Hematopoietic multipotent progenitor cell (in vitro differentiated cells): Measurements from ENCODE around the gene LTBP3. TPM values are rescaled to one million over a fixed set of nuclear protein-coding genes. Genes with fewer than 3 reads are reported as not detected.
"Not testable (repeated sequence)": the region's sequence is repeated elsewhere in the genome, so short reads cannot be mapped to it uniquely, and the experiment has no call there.

Source experiments
- DNase-seq, 3 donors: peaks; one replicate each; pipeline ENCODE4 v3.0.0-alpha.2; 2011 to 2015; ENCODE audit warnings: low read depth in 2 of 3, low spot score in 2 of 3
- total RNA-seq: library from RNA; depleted of rRNA; stranded (reverse); fragments of >200 nt; gene quantifications from one replicate; pipeline ENCODE4 v1.2.3, GENCODE V29; 2012

Gene LTBP3
- total RNA-seq, 1 donor = 89.1 TPM

DNA sequence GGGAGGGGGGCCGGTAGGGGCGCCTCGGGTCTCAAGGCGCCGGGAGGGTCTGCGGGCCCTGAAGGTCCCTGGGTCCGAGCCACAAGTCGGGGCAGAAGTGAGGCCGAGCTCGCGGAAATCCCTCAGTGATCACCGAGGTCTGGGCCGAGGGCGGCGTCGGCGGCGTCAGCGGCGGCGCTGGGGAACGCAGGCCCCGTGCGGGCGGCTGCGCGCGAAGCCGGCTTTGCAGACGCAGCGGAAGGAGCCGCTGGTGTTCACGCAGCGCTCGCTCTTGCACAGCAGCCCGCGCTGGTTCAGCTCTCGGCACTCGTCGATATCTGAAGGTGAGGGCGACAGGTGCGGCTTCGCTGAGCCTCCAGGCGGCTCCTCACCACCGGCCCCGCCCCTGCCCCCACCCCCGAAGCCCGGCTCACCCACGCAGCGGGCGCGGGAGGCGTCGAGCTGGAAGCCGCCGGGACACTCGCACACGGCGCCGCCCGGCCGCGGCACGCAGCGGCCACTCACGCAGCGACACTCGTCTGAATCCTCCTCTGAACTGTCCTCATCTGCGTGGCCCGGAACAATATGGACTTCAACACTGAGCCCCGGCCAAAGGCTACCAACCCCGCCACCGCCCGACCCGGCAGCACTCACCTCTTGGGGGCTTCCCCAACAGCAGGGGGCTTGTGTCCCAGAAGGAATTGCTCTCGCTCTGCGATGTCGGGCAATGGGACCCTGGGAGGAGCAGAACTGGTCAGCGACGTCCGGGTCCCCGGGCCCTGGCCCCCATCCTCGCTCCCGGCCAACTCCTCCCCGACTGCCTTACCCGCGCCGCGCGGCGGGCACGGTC lies 19.0 kb downstream of the LTBP3 start:
- DNase-seq = no peak

GRCh38 chr11:65538232-65538914 lies 19.8 kb downstream of the LTBP3 start:
- DNase-seq = no peak

DNA sequence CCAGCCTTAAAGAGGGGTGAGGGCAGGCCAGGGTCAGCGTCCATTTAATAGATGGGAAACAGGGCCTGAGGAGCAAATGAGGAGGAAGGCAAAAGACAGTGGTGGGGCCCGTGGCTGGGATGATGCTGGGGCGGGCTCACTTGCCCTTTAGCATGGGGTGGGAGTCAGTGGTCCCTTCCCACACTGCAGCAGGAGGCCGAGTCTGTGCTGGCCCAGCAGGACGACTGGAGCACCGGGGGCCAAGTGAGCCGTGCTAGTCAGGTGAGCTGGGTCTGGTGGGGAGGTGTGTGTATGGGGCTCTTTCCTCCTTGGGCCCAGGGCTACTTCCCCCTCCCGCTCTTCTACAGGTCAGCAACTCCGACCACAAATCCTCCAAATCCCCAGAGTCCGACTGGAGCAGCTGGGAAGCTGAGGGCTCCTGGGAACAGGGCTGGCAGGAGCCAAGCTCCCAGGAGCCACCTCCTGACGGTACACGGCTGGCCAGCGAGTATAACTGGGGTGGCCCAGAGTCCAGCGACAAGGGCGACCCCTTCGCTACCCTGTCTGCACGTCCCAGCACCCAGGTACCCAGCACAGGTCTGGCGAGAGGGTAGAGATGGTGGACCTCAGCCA lies 20.4 kb downstream of the LTBP3 start:
- DNase-seq = no peak

DNA sequence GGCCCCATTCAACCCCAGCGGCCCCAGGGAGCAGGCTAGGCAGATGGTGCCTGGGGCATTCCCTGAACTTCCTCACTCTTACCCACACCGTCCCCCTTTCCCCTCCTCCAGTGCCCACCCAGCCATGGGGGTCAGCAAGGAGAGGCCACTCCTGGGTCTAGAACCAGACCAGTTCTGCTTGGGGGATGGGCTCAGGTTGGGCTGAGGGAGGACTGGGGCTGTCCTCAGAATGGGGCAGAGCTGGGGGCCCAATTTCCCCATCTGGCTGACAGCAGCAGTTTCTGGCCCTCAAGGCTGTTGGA lies 20.9 kb downstream of the LTBP3 start:
- no peak for DNase-seq

- DNase-seq = no peak
These were observed 21.5 kb downstream of the LTBP3 start for GRCh38 chr11:65536412-65537295.

- DNase-seq = no peak
These were observed 23.1 kb downstream of the LTBP3 start for GRCh38 chr11:65535102-65535501.

DNA sequence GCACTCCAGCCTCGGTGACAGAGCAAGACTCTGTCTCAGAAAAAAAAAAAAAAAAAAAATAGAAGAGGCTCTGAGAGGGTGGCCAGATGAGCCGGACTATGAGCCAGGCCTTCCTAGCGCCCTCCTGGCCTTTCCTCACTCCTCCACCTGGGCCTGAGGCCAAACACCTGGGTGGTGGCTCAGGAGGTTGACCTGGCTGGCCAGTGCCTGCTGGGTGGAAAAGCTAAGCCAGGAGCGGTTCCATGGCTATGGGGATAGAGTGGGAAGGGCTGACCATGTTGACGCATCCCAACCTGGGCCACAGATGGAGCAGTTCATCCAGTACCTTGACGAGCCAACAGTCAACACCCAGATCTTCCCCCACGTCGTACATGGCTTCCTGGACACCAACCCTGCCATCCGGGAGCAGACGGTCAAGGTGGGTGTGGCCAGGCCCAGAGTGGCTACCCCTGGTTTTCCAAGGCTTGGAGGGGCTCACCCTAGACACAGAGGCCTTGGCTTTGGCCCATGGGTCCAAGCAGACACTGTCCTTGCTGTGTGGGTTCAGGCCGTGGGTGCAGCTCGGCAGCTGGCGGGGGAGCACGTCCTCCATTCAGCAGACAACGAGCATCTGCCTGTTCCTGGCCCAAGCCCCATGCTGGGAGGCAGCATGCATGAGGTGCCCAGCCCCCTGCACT lies 25.6 kb downstream of the LTBP3 start:
- DNase-seq = no peak

DNA sequence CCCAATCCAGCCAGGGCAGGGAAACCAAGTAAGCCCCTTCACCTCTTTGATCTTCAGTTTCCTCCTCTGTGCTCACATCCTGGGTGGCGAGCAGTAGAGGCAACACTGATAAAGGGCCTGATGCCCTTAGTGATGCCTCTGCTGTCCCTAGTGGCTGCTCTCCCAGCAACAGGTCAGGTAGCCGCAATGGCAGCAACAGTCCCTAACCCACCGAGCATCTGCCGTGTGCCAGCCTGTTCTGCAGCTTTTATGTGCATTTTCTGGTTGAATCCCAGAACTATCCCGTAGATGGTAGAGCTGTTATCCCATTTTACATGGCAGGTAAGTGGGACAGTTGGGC lies 28.0 kb downstream of the LTBP3 start:
- no peak for DNase-seq

GRCh38 chr11:65529475-65530156 lies 28.5 kb downstream of the LTBP3 start:
- DNase-seq = no peak

DNA sequence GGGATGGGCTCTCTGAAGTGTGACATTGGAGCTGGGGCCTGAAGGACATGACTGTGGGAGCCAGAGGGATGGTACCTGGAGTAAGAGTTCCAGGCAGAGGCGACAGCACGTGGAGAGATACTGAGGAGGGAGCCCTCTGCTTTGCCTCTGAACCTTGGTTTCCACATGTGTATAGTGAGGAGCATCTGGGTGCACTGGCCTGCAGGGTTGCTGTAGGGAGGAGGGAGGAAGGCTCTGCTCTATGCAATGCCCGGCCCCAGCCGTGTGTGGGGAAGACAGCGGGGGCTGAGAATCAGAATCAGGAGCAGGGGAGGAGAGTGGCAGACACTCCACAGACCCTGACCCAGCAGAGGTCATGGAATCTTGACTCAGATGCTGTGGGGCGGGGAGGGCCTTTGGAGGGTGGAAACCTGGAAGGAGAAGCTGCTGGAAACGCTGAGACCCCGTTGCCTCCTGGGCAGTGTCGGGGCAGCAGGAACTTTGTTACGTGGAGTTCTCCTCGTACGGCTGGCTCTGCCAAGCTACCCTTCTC lies 29.3 kb downstream of the LTBP3 start:
- no peak for DNase-seq

DNA sequence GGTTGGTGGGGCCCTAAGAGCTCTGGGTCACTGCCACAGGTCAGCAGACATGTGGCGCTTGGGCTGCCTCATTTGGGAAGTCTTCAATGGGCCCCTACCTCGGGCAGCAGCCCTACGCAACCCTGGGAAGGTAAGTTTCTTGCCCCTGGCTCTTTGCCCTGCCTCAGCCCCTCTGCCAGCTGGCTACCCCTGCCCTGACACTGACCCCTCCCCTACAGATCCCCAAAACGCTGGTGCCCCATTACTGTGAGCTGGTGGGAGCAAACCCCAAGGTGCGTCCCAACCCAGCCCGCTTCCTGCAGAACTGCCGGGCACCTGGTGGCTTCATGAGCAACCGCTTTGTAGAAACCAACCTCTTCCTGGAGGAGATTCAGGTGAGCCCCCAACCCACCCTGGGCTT lies 31.4 kb downstream of the LTBP3 start:
- DNase-seq = no peak

DNA sequence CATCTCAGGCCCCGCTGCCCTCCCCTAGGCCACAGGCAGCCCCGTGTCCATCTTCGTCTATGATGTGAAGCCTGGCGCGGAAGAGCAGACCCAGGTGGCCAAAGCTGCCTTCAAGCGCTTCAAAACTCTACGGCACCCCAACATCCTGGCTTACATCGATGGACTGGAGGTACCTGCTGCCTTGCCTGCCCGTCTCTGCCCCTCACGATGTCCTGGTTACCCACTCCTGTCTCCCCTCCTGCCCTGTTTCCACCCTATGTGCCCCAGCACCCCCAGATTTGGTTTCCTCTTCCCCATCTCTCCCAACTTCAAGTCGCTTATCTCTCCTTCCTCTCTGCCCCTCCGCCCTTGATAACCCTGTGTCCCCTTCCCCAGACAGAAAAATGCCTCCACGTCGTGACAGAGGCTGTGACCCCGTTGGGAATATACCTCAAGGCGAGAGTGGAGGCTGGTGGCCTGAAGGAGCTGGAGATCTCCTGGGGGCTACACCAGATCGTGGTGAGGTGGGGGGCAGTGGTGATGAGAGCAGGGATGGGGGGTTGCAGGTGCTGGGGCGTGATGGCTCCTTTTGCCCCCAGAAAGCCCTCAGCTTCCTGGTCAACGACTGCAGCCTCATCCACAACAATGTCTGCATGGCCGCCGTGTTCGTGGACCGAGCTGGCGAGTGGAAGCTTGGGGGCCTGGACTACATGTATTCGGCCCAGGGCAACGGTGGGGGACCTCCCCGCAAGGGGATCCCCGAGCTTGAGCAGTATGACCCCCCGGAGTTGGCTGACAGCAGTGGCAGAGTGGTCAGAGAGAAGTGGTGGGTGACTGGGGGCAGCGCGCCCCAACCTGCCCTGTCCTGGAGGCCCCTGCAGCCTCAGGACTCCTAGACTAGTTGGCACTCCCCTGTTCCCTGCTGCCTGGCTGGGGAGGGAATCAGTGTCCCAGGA lies 32.3 kb downstream of the LTBP3 start:
- peak in 1 of 3 donors; percentile 17 for DNase-seq

GRCh38 chr11:65524741-65525545 lies 33.2 kb downstream of the LTBP3 start, which contains the start of gene SCYL1:
Gene SCYL1 (plus strand): TSS chr11:65525083. CDS start chr11:65525154, 71 bp downstream.
- DNase-seq = peak in 2 of 3 donors; percentile 69 to 74

DNA sequence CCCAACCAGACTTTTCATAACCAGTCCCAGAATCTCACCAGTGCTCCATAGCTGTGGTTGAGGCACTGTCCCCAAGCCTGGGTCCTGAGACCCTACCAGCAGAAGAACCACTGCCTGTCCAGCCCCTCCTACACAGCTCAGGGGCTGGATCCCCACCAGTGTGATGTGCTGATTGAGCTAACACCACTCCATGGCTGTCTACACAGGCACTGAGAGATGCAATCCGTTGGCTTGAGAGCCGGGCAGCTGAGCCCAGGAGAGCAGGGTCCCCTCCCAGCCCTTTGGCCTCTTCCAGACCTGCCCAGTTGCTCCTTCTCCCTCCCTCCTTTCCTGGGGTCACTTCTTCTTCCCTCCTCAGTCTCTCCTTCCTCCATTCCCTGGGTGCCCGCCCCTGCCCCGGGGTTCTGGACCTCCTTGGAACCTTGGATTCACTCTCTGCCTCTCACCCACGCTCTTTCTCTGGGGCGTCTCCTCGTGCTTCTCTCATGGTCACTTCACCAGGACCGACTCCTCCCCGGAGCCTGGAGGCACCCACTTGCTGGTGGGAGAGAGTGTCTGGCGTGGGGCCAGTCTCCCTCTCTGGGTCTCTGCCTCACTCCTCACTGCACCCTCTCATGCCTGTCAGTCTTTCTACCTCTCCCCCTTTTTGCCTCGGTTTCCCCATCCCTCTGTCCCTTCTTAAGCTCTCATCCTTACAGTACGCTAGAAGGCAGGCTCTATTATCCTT lies 34.0 kb downstream of the LTBP3 start:
- no peak for DNase-seq

- not testable (repeated sequence) for DNase-seq
These were observed 34.6 kb downstream of the LTBP3 start for GRCh38 chr11:65523631-65523968.

DNA sequence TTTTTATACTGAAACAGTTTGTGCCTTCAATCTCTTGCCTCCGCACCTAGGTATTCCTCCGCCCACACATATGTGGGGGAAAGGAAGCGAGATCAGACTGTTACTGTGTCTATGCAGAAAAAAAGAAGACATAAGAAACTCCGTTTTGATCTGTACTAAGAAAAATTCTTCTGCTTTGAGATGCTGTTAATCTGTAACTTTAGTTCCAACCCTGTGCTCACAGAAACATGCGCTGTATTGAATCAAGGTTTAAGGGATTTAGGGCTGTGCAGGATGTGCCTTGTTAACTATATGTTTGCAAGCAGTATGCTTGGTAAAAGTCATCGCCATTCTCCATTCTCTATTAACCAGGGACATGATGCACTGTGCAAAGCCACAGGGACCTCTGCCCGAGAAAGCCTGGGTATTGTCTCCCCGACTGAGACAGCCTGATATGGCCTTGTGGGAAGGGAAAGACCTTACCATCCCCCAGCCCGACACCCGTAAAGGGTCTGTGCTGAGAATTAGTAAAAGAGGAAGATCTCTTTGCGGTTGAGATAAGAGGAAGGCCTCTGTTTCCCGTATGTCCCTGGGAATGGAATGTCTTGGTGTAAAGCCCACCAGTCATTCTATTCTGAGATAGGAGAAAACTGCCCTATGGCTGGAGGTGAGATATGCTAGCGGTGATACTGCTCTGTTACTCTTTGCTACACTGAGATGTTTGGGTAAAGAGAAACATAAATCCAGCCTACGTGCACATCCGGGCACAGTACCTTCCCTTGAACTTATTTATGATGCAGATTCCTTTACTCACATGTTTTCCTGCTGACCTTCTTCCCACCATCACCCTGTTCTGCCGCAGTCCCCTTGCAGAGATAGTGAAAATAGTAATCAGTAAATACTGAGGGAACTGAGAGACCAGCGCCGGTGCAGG lies 35.2 kb downstream of the LTBP3 start:
- DNase-seq = peak in 1 of 3 donors; percentile 47
